Neural cell (in vitro differentiated cells): Measurements from ENCODE around the gene OS9. TPM values are rescaled to one million over a fixed set of nuclear protein-coding genes. Genes with fewer than 3 reads are reported as not detected.
"Not testable (repeated sequence)": the region's sequence is repeated elsewhere in the genome, so short reads cannot be mapped to it uniquely, and the experiment has no call there.

Experiments
- H2AFZ ChIP-seq: fragments of 200-600, 300-800 bp; sonication (generic), shearing (Covaris generic); 2 replicates; pipeline ENCODE4 v1.6.0; 2014; ENCODE audit warnings: low read depth, mild to moderate bottlenecking, antibody characterized with exemption, low read length, moderate library complexity
- H3F3A ChIP-seq: fragments of 200-600 bp; shearing (Covaris generic); 2 replicates; pipeline ENCODE4 v1.6.1; 2016; ENCODE audit warnings: mild to moderate bottlenecking, moderate library complexity, mixed read lengths, antibody characterized with exemption, low read length; ENCODE audit not compliant: insufficient read depth, poor library complexity, severe bottlenecking
- H3K27ac ChIP-seq: fragments of 200-600, 300-800 bp; sonication (generic), shearing (Covaris generic); 2 replicates; pipeline ENCODE4 v1.5.1; 2014; ENCODE audit warnings: mild to moderate bottlenecking, low read length, moderate library complexity
- H3K27me3 ChIP-seq: fragments of 300-800, 200-600 bp; sonication (generic), shearing (Covaris generic); 2 replicates; pipeline ENCODE4 v1.6.0; 2014; ENCODE audit warnings: mild to moderate bottlenecking, low read depth, low read length, moderate library complexity; ENCODE audit not compliant: insufficient read depth
- H3K36me3 ChIP-seq: fragments of 300-800, 200-600 bp; sonication (generic), shearing (Covaris generic); 2 replicates; pipeline ENCODE4 v1.5.1; 2014; ENCODE audit warnings: mild to moderate bottlenecking, antibody characterized with exemption, low read length, moderate library complexity; ENCODE audit not compliant: insufficient read depth
- H3K4me2 ChIP-seq: fragments of 300-800, 200-600 bp; sonication (generic), shearing (Covaris generic); 2 replicates; pipeline ENCODE4 v1.6.0; 2014; ENCODE audit warnings: mild to moderate bottlenecking, low read length
- H3K4me3 ChIP-seq: fragments of 300-800, 200-600 bp; sonication (generic), shearing (Covaris generic); 2 replicates; pipeline ENCODE4 v1.5.1; 2014; ENCODE audit warnings: mild to moderate bottlenecking, low read length, moderate library complexity
- H3K79me2 ChIP-seq: fragments of 200-600 bp; shearing (Covaris generic); replicated peaks from 2 replicates; pipeline ENCODE4 v1.6.0; 2014; ENCODE audit warnings: mild to moderate bottlenecking, low read length, moderate library complexity; ENCODE audit not compliant: insufficient read depth
- H3K9ac ChIP-seq: fragments of 300-800, 200-600 bp; sonication (generic), shearing (Covaris generic); 2 replicates; pipeline ENCODE4 v1.6.1; 2016; ENCODE audit warnings: mild to moderate bottlenecking, low read length, mixed read lengths
- H3K9me2 ChIP-seq: fragments of 200-600 bp; shearing (Covaris generic); 2 replicates; pipeline ENCODE4 v1.6.1; 2016; ENCODE audit warnings: mild to moderate bottlenecking, low read length, mixed read lengths; ENCODE audit not compliant: insufficient read depth
- H3K9me3 ChIP-seq: fragments of 200-600, 300-800 bp; sonication (generic), shearing (Covaris generic); 2 replicates; pipeline ENCODE4 v1.6.1; 2016; ENCODE audit warnings: mild to moderate bottlenecking, mixed run types, low read length, moderate library complexity, mixed read lengths
- H4K20me1 ChIP-seq: fragments of 200-600 bp; shearing (Covaris generic); 2 replicates; pipeline ENCODE4 v1.6.1; 2016; ENCODE audit warnings: mild to moderate bottlenecking, mixed run types; ENCODE audit not compliant: insufficient read depth
- CTCF ChIP-seq: fragments of 450-650 bp; IDR thresholded peaks from 2 replicates; pipeline ENCODE4 v1.5.1; 2014; ENCODE audit warnings: antibody characterized with exemption, mild to moderate bottlenecking, moderate library complexity; ENCODE audit not compliant: poor library complexity, severe bottlenecking
- EP300 ChIP-seq: fragments of 450-650 bp; conservative IDR thresholded peaks from 2 replicates; pipeline ENCODE4 v1.6.1; 2014; ENCODE audit warnings: antibody characterized with exemption, mild to moderate bottlenecking, moderate library complexity; ENCODE audit not compliant: poor library complexity, severe bottlenecking
- EZH2 ChIP-seq: fragments of 200-600, 300-800 bp; shearing (Covaris generic), sonication (generic); IDR thresholded peaks from 2 replicates; pipeline ENCODE4 v1.6.1; 2014; ENCODE audit warnings: antibody characterized with exemption, low read length, borderline replicate concordance, mild to moderate bottlenecking; ENCODE audit not compliant: insufficient read depth, poor library complexity, severe bottlenecking
- MXI1 ChIP-seq: fragments of 450-650 bp; conservative IDR thresholded peaks from 2 replicates; pipeline ENCODE4 v1.6.1; 2014; ENCODE audit warnings: antibody characterized with exemption, mild to moderate bottlenecking; ENCODE audit not compliant: poor library complexity, severe bottlenecking
- POLR2AphosphoS5 ChIP-seq: IDR thresholded peaks from 2 replicates; pipeline ENCODE4 v1.6.1; 2012
- RAD21 ChIP-seq: fragments of 450-650 bp; conservative IDR thresholded peaks from 2 replicates; pipeline ENCODE4 v1.6.1; 2014; ENCODE audit warnings: antibody characterized with exemption, mild to moderate bottlenecking, moderate library complexity
- REST ChIP-seq: IDR thresholded peaks from 2 replicates; pipeline ENCODE4 v1.6.1; 2012; ENCODE audit warnings: borderline replicate concordance
- SMC3 ChIP-seq: fragments of 450-650 bp; conservative IDR thresholded peaks from 2 replicates; pipeline ENCODE4 v1.6.1; 2014; ENCODE audit warnings: antibody characterized with exemption, mild to moderate bottlenecking, moderate library complexity; ENCODE audit not compliant: poor library complexity
- TAF1 ChIP-seq: IDR thresholded peaks from 2 replicates; pipeline ENCODE4 v1.6.1; 2012; ENCODE audit warnings: low read depth
- polyA plus RNA-seq: library from polyadenylated mRNA; depleted of rRNA; stranded (reverse); fragments of >200 nt; gene quantifications from 2 replicates; pipeline ENCODE4 v1.2.3, GENCODE V29; 2014

Gene OS9
- polyA plus RNA-seq, 1 donor from 2014 or later, result 248 TPM

GRCh38 chr12:57713209-57713608 lies 19.3 kb downstream of the OS9 start:
- Histone ChIP-seq H3K4me2 (no peak overlapping the region), H3F3A (no peaks in the 10 kb centered on the region), H4K20me1 (no peaks in the 10 kb centered on the region), H3K4me3 (no peak overlapping the region), H2AFZ (no peak overlapping the region), H3K9me2 (no peaks in the 10 kb centered on the region), H3K79me2 (no peaks in the 10 kb centered on the region), H3K27ac (no peak overlapping the region), H3K36me3 (peaks cover 3% of the 10 kb centered on the region), H3K9ac (no peak overlapping the region), H3K9me3 (no peaks in the 10 kb centered on the region), H3K27me3 (no peaks in the 10 kb centered on the region)
- TF ChIP-seq EP300 (no peak), RAD21 (no peak), REST (no peak), CTCF (no peak), EZH2 (no peak), SMC3 (no peak), TAF1 (no peak), MXI1 (no peak), POLR2AphosphoS5 (no peak)

GRCh38 chr12:57715036-57715748 lies 21.3 kb downstream of the OS9 start:
- not testable (repeated sequence) for H4K20me1 ChIP-seq, H3K27me3 ChIP-seq, H3K4me2 ChIP-seq, H3K9me3 ChIP-seq, H3K27ac ChIP-seq, H3K36me3 ChIP-seq, H3K79me2 ChIP-seq, H3F3A ChIP-seq, H3K4me3 ChIP-seq, H2AFZ ChIP-seq, H3K9ac ChIP-seq, H3K9me2 ChIP-seq

GRCh38 chr12:57715786-57716185 lies 21.9 kb downstream of the OS9 start:
- no peaks in the 10 kb centered on the region for H4K20me1 ChIP-seq
- H3K9ac ChIP-seq, result no peak overlapping the region
- no peaks in the 10 kb centered on the region for H3K79me2 ChIP-seq
- TF ChIP-seq RAD21, result no peak
- no peak for TF ChIP-seq EZH2
- TF ChIP-seq REST, result no peak
- no peak for TF ChIP-seq EP300
- no peak for TF ChIP-seq MXI1
- no peaks in the 10 kb centered on the region for H3F3A ChIP-seq
- no peaks in the 10 kb centered on the region for H3K9me2 ChIP-seq
- no peak overlapping the region for H3K4me2 ChIP-seq
- H3K27me3 ChIP-seq, result no peaks in the 10 kb centered on the region
- peaks cover 3% of the 10 kb centered on the region for H3K36me3 ChIP-seq
- H3K27ac ChIP-seq, result no peak overlapping the region
- H3K4me3 ChIP-seq, result no peak overlapping the region
- H2AFZ ChIP-seq, result no peak overlapping the region
- H3K9me3 ChIP-seq, result no peaks in the 10 kb centered on the region
